GM21447 (cell line): ENCODE results near the gene HIGD1B.
"Not testable (repeated sequence)": the region's sequence is repeated elsewhere in the genome, so short reads cannot be mapped to it uniquely, and the experiment has no call there.

ENCODE experiments used
- ATAC-seq: cut with Tn5 transposase; IDR thresholded peaks from one replicate; pipeline ENCODE4 v1.9.1; 2021; ENCODE audit not compliant: unreplicated experiment

HIGD1B gene

DNA sequence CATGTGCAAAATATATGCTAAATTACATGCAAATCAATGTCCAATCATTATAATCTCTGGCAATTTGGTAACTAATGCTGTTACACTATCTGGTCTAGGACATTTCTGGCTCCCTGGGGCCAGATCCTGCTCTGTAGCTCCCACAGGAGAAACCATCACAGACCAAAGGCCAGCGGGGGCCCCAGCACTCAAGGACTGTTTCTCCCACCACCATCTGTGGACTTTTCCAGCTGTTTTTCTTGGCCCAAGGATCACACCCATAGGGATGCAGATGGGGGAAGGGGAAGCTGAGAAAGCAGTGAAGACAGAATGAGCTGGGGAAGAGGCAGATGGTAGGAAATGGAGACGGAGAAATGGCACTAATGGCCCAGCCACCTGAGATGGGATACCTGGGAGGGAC is at the start of gene HIGD1B:
TSS of gene HIGD1B (plus strand) at position 298 of the 400 bp plus-strand sequence. CDS start 270 bp downstream, outside the sequence.
- ATAC-seq: no peak

DNA sequence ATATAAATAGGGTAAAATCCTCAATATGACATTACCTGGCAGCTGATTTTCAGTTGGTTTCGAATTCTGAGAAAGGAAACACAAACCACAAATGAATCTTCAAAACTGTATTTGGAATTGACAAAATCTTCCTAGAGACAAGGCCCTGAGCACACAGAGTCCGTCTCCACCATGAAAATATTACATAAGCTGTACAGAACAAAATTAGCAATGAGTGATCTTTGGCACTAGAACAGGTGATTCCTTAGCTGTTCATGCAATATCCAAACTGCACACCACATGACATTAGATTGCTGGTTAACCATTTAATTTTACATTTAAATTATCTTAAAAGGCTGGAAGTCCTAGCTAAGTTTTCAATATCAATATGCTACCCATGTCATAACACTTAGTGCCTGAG is 49.3 kb upstream of the HIGD1B start:
- no peak for ATAC-seq

DNA sequence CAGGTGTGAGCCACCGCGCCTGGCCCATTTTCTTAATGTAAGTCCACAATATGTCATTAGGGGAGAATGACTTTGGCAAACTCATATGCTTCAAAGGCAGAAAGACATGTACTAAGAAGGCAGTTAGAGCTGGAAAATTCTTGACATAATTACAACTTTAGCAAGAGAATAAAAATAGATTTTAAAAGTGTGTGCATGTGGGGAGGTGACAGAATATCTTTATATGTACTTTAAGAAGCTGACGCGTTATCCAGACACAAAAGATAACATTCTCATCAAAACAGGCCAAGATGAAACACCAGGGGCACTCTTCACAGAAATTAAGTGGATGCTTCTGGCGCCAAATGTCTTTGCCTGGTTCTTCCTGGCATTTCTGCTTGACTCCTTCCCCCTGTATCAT is 45.8 kb upstream of the HIGD1B start:
- no peak for ATAC-seq

- no peak for ATAC-seq
Measured at GRCh38 chr17:44804302-44805089, 43.2 kb upstream of the HIGD1B start.

DNA sequence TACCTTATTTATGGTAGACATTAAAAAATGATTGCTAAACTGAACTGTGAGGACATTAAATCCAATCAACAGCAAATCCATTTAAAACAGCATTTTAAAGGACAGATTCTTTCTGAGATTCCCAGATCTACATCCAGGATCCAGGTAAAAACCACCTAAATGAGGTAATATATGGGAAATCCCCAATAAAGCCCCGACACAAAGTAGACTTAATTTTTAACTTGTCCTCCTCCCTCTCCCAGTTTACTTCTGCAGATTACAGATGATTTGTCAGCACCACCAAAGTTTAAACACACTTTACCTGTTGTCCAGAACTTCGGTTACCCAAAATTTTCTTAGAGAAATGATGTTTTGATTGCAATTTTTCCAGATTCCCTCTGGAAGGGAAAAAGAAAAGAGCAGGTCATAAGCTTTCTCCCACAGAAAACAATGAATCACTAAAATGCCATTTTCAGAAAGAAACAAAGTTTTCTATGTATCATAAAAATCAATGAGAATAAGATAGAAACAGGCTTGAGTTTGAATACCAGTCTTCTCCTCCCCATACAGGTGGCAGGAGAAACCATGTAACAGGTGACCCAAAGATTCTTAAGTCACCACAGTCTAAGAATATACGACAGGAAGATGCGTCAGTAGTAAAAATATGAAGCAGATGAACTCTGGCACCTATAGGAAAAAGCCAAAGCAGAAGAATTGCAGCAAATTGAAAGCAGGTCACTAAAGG is 40.4 kb upstream of the HIGD1B start:
- no peak for ATAC-seq

GRCh38 chr17:44807817-44808155 is 39.9 kb upstream of the HIGD1B start:
- no peak for ATAC-seq

- ATAC-seq: no peak
Measured at GRCh38 chr17:44808156-44808555, 39.5 kb upstream of the HIGD1B start.

GRCh38 chr17:44808656-44809388 is 38.9 kb upstream of the HIGD1B start:
- ATAC-seq: not testable (repeated sequence)

GRCh38 chr17:44812263-44812662 is 35.4 kb upstream of the HIGD1B start:
- ATAC-seq: no peak

DNA sequence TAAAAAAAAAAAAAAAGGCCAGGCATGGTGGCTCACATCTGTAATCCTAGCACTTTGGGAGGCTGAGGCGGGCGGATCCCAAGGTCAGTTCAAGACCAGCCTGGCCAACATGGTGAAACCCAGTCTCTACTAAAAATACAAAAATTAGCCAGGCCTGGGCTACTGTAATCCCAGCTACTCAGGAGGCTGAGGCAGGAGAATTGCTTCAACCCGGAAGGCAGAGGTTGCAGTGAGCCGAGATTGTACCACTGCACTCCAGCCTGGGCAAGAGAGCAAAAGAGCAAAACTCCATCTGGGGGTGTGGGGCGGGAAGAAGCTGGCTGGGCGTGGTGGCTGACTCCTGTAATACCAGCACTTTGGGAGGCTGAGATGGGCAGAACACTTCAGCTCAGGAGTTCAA is 29.2 kb upstream of the HIGD1B start:
- not testable (repeated sequence) for ATAC-seq

DNA sequence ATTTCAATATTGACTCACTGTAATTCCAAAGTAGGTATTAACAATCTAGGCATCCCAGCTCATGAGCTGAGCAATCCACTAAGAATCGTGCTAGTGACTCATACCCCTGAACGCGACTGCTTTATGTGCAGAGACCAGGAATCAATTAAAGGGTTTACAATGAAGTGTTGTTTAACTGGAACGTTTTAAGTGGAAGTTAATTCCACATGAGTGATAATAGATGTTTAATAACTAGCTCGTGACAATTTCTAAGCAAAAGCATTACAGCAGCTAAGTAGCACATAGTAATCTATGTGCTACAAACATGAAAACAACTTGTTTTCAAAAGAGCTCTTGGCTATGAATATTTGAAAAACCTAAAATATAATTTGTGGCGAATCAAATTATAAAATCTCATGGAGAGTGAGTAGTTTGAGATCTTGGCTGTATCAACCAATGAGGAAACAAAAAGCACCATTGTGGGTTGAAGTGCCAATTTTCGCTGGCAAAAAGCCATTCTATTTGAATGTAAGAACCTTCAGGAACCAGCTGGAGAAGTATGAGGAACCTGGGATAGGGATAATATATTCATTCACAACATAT is 27.0 kb upstream of the HIGD1B start:
- ATAC-seq: no peak

DNA sequence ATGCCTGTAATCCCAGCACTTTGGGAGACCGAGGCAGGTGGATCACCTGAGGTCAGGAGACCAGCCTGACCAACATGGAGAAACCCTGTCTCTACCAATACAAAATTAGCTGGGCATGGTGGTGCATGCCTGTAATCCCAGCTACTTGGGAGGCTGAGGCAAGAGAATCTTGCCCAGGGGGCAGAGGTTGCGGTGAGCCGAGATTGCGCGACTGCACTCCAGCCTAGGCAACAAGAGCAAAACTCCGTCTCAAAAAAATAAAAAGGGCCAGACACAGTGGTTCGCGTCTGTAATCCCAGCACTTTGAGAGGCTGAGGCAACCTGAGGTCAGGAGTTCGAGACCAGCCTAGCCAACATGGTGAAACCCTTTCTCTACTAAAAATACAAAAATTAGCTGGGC is 22.4 kb upstream of the HIGD1B start:
- ATAC-seq: not testable (repeated sequence)

- ATAC-seq: no peak
Measured at GRCh38 chr17:44826123-44826790, 21.4 kb upstream of the HIGD1B start.

- no peak for ATAC-seq
Measured at GRCh38 chr17:44827863-44828262, 19.8 kb upstream of the HIGD1B start.

DNA sequence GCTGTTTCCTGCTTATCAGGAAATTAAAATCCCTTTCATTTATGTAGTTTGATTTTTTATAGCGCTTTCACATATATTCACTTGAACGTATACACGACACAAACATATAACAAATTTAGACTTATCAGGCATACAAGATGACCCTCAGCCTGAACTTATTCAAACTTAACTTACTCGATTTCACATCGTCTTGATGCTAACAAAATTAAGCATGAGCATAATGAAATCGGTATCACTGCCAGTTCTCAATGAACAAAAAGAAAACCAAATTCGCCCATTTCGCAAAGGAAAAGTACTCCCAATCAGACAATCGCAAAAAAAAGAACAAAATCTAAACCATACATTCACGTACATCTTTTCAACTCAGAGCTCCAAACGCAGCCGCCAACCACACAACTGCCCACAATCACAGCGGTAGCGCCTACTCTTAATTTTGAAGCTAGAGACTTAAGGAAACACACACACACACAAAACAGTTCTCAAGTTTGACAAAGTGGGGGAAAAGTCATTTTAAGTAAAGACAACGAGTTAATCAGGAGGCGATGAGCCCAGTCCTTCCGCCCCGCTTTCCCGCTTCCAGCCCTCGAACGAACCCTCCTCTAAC is 18.7 kb upstream of the HIGD1B start:
- ATAC-seq: no peak

DNA sequence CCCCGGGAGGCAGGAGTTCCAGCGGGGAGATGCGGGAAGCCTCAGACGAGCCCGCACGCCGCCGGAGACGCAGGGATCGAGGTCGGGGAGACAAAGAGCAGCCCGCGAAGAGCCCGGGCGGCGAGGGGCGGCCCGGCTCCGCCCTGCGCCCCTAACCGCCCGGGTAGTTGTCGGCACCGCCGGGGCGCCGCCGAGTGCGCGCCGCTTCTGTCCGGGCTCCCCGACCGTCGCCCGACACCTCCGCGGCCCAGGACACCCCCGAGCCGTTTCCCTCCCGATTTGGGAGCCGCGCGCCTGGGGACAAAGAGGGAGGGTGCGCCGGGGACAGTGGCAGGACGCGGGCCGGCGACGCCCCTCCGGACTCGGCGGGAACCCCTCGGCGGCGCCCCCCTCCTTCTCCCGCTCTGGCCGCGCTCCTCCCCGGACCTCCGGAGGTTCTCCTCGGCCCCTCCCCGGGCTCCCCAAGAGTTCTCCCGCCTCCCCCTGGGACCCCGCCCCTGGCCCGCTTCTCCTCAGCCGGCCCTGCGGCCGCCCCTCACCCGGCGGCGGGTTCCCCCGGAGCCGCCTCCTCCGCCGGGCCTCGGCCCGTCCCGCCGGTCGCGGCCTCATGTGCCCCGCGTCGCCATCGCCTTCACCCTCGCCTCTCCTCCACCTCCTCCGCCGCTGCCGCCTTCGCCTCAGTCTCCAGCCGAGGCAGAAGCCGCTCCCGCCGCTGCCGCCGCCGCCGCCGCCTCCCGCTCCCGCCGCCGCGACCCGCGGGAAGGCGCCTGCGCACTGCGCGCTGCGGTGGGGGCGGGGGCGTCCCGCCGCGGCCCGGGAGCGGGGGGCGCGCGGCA is 17.9 kb upstream of the HIGD1B start, which contains the start of gene GJC1:
TSS of gene GJC1 (minus strand) at position 765 of the 836 bp plus-strand sequence. CDS start 24,470 bp downstream, outside the sequence.
- ATAC-seq: no peak

DNA sequence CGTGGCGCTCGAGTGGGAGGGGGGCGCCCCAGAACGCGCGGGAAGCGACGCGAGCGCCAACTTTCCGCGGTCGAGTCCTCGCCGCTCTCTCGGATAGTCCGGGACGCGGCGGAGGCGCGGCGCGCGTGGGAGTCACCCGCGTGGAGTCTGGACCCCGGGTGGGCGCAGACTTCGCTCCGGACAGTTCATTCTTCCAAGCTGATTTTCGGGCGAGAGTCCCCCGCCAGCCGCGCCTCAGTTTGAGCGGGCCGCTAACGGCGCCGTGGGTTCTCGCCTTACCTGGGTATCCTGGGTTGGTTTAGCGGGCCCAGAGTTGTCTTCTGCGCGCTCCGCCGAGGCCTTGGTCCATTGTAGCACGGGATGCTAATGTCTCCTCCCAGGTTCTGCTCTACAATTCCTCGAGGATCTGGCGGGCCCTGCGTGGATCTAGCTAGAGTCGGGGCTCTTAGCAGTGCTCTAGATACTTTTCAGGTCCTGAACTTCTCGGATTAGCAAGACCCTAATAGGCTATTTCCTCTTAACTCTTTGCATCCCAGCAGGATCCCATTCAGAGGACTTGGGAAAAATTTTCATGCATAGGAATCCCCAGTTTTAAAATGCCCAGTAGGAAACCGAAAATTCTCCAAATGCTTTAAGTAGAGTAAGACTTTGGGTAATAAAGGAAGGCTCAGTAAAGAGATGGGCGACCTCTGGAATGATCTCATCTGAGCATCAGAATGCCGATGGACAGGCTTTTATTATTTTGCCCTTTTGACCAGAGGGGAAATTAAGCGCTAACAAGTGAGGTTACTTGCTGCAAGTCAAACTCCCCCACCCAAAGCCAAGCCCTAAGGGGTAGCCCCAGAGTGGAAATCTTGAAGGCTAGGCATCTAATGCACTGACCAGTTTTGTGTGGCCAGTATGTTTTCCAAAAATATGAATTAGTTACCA is 17.1 kb upstream of the HIGD1B start:
- no peak for ATAC-seq

DNA sequence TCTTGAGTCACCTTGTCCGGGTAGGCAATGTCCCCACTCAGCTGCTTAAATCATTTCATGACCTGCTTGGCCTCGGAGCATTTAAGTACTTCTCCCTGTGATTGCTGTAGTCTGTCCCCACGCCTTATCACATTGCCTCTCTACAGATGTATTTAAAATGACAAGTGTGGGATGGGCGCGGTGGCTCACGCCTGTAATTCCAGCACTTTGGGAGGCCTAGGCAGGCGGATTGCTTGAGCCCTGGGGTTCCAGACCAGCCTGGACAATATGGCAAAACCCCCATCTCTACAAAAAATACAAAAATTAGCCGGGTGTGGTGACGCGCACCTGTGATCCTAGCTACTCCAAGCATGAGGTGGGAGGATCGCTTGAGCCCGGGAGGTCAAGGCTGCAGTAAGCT is 16.3 kb upstream of the HIGD1B start:
- no peak for ATAC-seq
